Esophagus (tissue), 2 donors: Measurements from ENCODE around the gene TMEM109. TPM values are rescaled to one million over a fixed set of nuclear protein-coding genes. Genes with fewer than 3 reads are reported as not detected.

Source experiments
- H3K27ac ChIP-seq, 2 donors: one replicate each; pipeline ENCODE4 v1.5.1; 2013; ENCODE audit warnings: low read depth in 2 of 2, mild to moderate bottlenecking in 2 of 2, inconsistent platforms in 1 of 2, low read length in 1 of 2, moderate library complexity in 1 of 2
- H3K27me3 ChIP-seq, 2 donors: one replicate each; pipeline ENCODE4 v1.6.1; 2013; ENCODE audit warnings: low read length in 2 of 2, control low read depth in 1 of 2, mild to moderate bottlenecking in 1 of 2; ENCODE audit not compliant: insufficient read depth in 2 of 2, control insufficient read depth in 1 of 2
- H3K36me3 ChIP-seq, 2 donors: one replicate each; pipeline ENCODE4 v1.6.1; 2013; ENCODE audit warnings: low read length in 1 of 2; ENCODE audit not compliant: control insufficient read depth in 2 of 2, insufficient read depth in 2 of 2
- H3K4me1 ChIP-seq, 2 donors: one replicate each; pipeline ENCODE4 v1.6.1; 2013; ENCODE audit warnings: low read length in 1 of 2; ENCODE audit not compliant: control insufficient read depth in 2 of 2, insufficient read depth in 2 of 2
- H3K4me3 ChIP-seq, 2 donors: one replicate each; pipeline ENCODE4 v1.5.1; 2013; ENCODE audit warnings: low read length in 2 of 2, mild to moderate bottlenecking in 2 of 2, low read depth in 1 of 2, moderate library complexity in 1 of 2
- H3K9me3 ChIP-seq, 2 donors: one replicate each; pipeline ENCODE4 v1.6.1; 2013; ENCODE audit warnings: mild to moderate bottlenecking in 2 of 2, low read depth in 1 of 2, low read length in 1 of 2, moderate library complexity in 1 of 2; ENCODE audit not compliant: control insufficient read depth in 2 of 2, insufficient read depth in 1 of 2
- WGBS, 2 donors: extraction: QIAGEN DNeasy Blood & Tissue Kit; methylation state at CpG; one replicate each; pipeline ENCODE4 v1.1.7; 2013; 5-methylcytosine and 5-hydroxymethylcytosine counted together
- polyA plus RNA-seq, 2 donors: library from polyadenylated mRNA; stranded (reverse); fragments of 200-250 nt; gene quantifications; one replicate each; pipeline ENCODE4 v1.2.3, GENCODE V29; 2013
- donor health status: healthy with polysubstance abuse.
- donor health status: Bipolar disorder and iron deficiency.

TMEM109 gene
- polyA plus RNA-seq, 2 donors: 68.4 to 112 TPM

- Histone ChIP-seq H3K4me1 (peaks cover 4 to 11% of the 10 kb centered on the region in 2 donors), H3K4me3 (no peak overlapping the region), H3K27ac (no peak overlapping the region), H3K36me3 (peaks cover 0 to 28% of the 10 kb centered on the region in 2 donors), H3K27me3 (no peaks in the 10 kb centered on the region), H3K9me3 (no peaks in the 10 kb centered on the region)
- 80 to 82% methylated on average over 9 of the region's 9 CpGs for WGBS, 2 donors
These were observed 18.0 kb downstream of the TMEM109 start for GRCh38 chr11:60931917-60932316.

- Histone ChIP-seq H3K36me3 (peaks cover 0 to 28% of the 10 kb centered on the region in 2 donors), H3K27me3 (no peaks in the 10 kb centered on the region), H3K27ac (no peak overlapping the region), H3K4me1 (peaks cover 4 to 11% of the 10 kb centered on the region in 2 donors), H3K4me3 (no peak overlapping the region), H3K9me3 (no peaks in the 10 kb centered on the region)
- WGBS, 2 donors: 50 to 74% methylated on average over 5 of the region's 5 CpGs
These were observed 18.8 kb downstream of the TMEM109 start for GRCh38 chr11:60932605-60933356.

GRCh38 chr11:60933416-60934123 is 19.6 kb downstream of the TMEM109 start:
- no peak overlapping the region for H3K4me3 ChIP-seq
- H3K36me3 ChIP-seq: peaks cover 0 to 27% of the 10 kb centered on the region in 2 donors
- H3K4me1 ChIP-seq: peaks cover 4 to 11% of the 10 kb centered on the region in 2 donors
- no peak overlapping the region for H3K27ac ChIP-seq
- H3K27me3 ChIP-seq: no peaks in the 10 kb centered on the region
- H3K9me3 ChIP-seq: no peaks in the 10 kb centered on the region
- 93 to 95% methylated on average over 37 of the region's 37 CpGs for WGBS, 2 donors

GRCh38 chr11:60934124-60934789 is 20.3 kb downstream of the TMEM109 start:
- WGBS, 2 donors: 92% methylated on average over 53 to 57 of the region's 57 CpGs
- H3K4me3 ChIP-seq: no peak overlapping the region
- no peaks in the 10 kb centered on the region for H3K9me3 ChIP-seq
- H3K4me1 ChIP-seq: peaks cover 4 to 12% of the 10 kb centered on the region in 2 donors
- peaks cover 0 to 23% of the 10 kb centered on the region in 2 donors for H3K36me3 ChIP-seq
- no peaks in the 10 kb centered on the region for H3K27me3 ChIP-seq
- no peak overlapping the region for H3K27ac ChIP-seq

GRCh38 chr11:60934790-60935605 is 21.0 kb downstream of the TMEM109 start:
- 83 to 85% methylated on average over 21 of the region's 21 CpGs for WGBS, 2 donors
- Histone ChIP-seq H3K9me3 (no peaks in the 10 kb centered on the region), H3K4me1 (peaks cover 4 to 15% of the 10 kb centered on the region in 2 donors), H3K4me3 (no peak overlapping the region), H3K36me3 (peaks cover 0 to 23% of the 10 kb centered on the region in 2 donors), H3K27ac (no peak overlapping the region), H3K27me3 (no peaks in the 10 kb centered on the region)

GRCh38 chr11:60935676-60936442 is 21.9 kb downstream of the TMEM109 start:
- Histone ChIP-seq H3K9me3 (no peaks in the 10 kb centered on the region), H3K4me3 (no peak overlapping the region), H3K4me1 (peaks cover 4 to 16% of the 10 kb centered on the region in 2 donors), H3K36me3 (peaks cover 0 to 17% of the 10 kb centered on the region in 2 donors), H3K27ac (no peak overlapping the region), H3K27me3 (no peaks in the 10 kb centered on the region)
- 85 to 87% methylated on average over 23 to 27 of the region's 27 CpGs for WGBS, 2 donors

GRCh38 chr11:60936467-60937143 is 22.6 kb downstream of the TMEM109 start:
- 88 to 89% methylated on average over 16 to 18 of the region's 18 CpGs for WGBS, 2 donors
- no peaks in the 10 kb centered on the region for H3K9me3 ChIP-seq
- H3K36me3 ChIP-seq: peaks cover 0 to 17% of the 10 kb centered on the region in 2 donors
- H3K27ac ChIP-seq: peak overlapping the region in 1 of 2 donors; percentile 28
- H3K4me3 ChIP-seq: no peak overlapping the region
- peaks cover 6 to 20% of the 10 kb centered on the region in 2 donors for H3K4me1 ChIP-seq
- H3K27me3 ChIP-seq: no peaks in the 10 kb centered on the region

- Histone ChIP-seq H3K4me3 (no peak overlapping the region), H3K27ac (no peak overlapping the region), H3K27me3 (no peaks in the 10 kb centered on the region), H3K9me3 (no peaks in the 10 kb centered on the region), H3K36me3 (peaks cover 5 to 17% of the 10 kb centered on the region in 2 donors), H3K4me1 (peaks cover 6 to 25% of the 10 kb centered on the region in 2 donors)
- 68% methylated on average over 12 of the region's 12 CpGs for WGBS, 2 donors
These were observed 23.2 kb downstream of the TMEM109 start for GRCh38 chr11:60937144-60937527.
